Neutrophil (primary cell): ENCODE data around the gene SIAH1.

Experiments used
- H3K27ac ChIP-seq: fragments of 200-600 bp; sonication (generic); 2 replicates; pipeline ENCODE4 v1.5.1; 2016; ENCODE audit warnings: mild to moderate bottlenecking, moderate library complexity
- H3K27me3 ChIP-seq: fragments of 200-600 bp; sonication (generic); 2 replicates; pipeline ENCODE4 v1.6.0; 2016; ENCODE audit warnings: mild to moderate bottlenecking
- H3K36me3 ChIP-seq: fragments of 200-600 bp; sonication (generic); 2 replicates; pipeline ENCODE4 v1.5.1; 2017
- H3K4me1 ChIP-seq, 2 experiments: fragments of 200-600 bp in 1 of 2; sonication (generic) in 1 of 2; 1 replicate in 1 of 2; 2 replicates in 1 of 2; pipeline versions ENCODE4 v1.5.1 to v1.6.1; 2013 to 2016; ENCODE audit warnings: low read depth in 1 of 2, low read length in 1 of 2, mild to moderate bottlenecking in 1 of 2, moderate library complexity in 1 of 2; ENCODE audit not compliant: control insufficient read depth in 1 of 2, insufficient read depth in 1 of 2
- H3K4me3 ChIP-seq, 2 experiments: fragments of 200-600 bp in 1 of 2; sonication (generic) in 1 of 2; 1 replicate in 1 of 2; 2 replicates in 1 of 2; pipeline ENCODE4 v1.5.1; 2013 to 2016; ENCODE audit warnings: low read depth in 1 of 2, low read length in 1 of 2, mild to moderate bottlenecking in 1 of 2, moderate library complexity in 1 of 2
- H3K9me3 ChIP-seq: fragments of 200-600 bp; sonication (generic); 2 replicates; pipeline ENCODE4 v1.5.1; 2016
- CTCF ChIP-seq: fragments of 200-600 bp; sonication (generic); IDR thresholded peaks from 2 replicates; pipeline ENCODE4 v1.5.1; 2016; ENCODE audit warnings: antibody characterized with exemption

The SIAH1 gene

DNA sequence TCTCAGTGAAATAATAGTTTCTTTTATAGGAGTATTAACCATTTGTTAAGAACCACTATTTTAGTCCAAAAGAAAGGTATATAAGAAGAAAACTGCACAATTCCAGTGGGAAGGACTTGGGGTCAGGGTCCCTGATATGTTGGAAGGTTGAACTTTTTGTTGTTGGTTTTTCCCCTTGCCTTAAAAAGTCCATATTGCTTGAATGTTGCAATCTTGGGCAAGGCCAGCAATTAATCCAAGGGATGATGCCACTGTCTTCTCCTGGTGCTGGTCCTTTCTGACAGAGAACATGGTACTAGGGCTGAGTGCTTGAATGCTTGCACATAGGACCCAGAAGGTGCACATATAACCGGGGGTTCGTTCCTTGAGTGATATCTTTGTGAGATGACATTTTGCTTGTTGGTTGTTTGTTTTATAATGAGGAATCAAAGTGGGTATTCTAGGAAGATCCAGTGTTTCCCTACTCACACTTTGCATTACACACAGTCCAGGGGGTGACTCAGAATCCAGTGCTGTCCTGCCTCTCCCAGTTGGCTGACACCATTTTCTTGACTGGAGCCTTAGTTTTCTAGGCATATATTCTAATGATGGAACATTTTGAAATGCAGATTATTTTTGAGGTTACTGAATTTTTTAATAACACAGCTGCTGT lies 54.9 kb downstream of the SIAH1 start:
- no peaks in the 10 kb centered on the region for H3K27me3 ChIP-seq
- H3K36me3 ChIP-seq: peaks cover 12% of the 10 kb centered on the region
- no peak for TF ChIP-seq CTCF
- no peak overlapping the region for H3K27ac ChIP-seq
- peaks cover 8 to 11% of the 10 kb centered on the region in 2 experiments for H3K4me1 ChIP-seq
- no peak overlapping the region for H3K4me3 ChIP-seq
- no peaks in the 10 kb centered on the region for H3K9me3 ChIP-seq

DNA sequence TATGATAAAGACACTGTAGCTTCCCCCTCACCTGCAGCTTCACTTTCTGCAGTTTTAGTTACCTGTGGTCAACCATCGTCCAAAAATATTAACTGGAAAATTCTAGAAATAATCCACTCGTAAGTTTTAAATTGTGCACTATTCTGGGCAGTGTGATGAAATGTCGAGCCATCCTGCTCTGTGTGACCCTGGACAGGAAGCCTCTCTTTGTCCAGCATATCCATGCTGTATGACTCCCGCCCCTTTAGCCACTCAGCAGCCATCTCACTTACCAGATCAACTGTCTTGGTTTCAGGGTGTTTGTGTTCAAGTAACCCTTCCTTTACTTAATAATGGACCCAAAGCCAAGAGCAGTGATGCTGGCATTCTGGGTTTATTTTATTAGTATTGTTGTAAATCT lies 56.1 kb downstream of the SIAH1 start:
- Histone ChIP-seq H3K36me3 (peaks cover 5% of the 10 kb centered on the region), H3K4me1 (peaks cover 8 to 11% of the 10 kb centered on the region in 2 experiments), H3K4me3 (no peak overlapping the region), H3K27me3 (no peaks in the 10 kb centered on the region), H3K27ac (no peak overlapping the region), H3K9me3 (no peaks in the 10 kb centered on the region)
- TF ChIP-seq CTCF: no peak

GRCh38 chr16:48326915-48327314 lies 58.3 kb downstream of the SIAH1 start:
- Histone ChIP-seq H3K4me1 (peaks cover 8 to 11% of the 10 kb centered on the region in 2 experiments), H3K9me3 (no peaks in the 10 kb centered on the region), H3K4me3 (no peak overlapping the region), H3K27ac (no peak overlapping the region), H3K27me3 (no peaks in the 10 kb centered on the region), H3K36me3 (peaks cover 11% of the 10 kb centered on the region)
- TF ChIP-seq CTCF: no peak

- peaks cover 0 to 1% of the 10 kb centered on the region in 2 experiments for H3K4me1 ChIP-seq
- no peaks in the 10 kb centered on the region for H3K27me3 ChIP-seq
- no peak overlapping the region for H3K27ac ChIP-seq
- TF ChIP-seq CTCF: no peak
- no peak overlapping the region for H3K4me3 ChIP-seq
- H3K36me3 ChIP-seq: peaks cover 15% of the 10 kb centered on the region
- H3K9me3 ChIP-seq: no peaks in the 10 kb centered on the region
Observed at GRCh38 chr16:48323783-48324775, 61.1 kb downstream of the SIAH1 start.

GRCh38 chr16:48321317-48322036 lies 63.7 kb downstream of the SIAH1 start:
- Histone ChIP-seq H3K36me3 (peaks cover 15% of the 10 kb centered on the region), H3K27me3 (no peaks in the 10 kb centered on the region), H3K27ac (no peak overlapping the region), H3K4me3 (no peak overlapping the region), H3K4me1 (peaks cover 14 to 17% of the 10 kb centered on the region in 2 experiments), H3K9me3 (no peaks in the 10 kb centered on the region)
- no peak for TF ChIP-seq CTCF
